Measurements from ENCODE around the gene OR8D1.

The OR8D1 gene

GRCh38 chr11:124313849-124314248, at the start of gene OR8D1:
OR8D1 (minus strand) TSS chr11:124313949; CDS start chr11:124310766, 3,183 bp downstream.
- DNase-seq, result no peak

GRCh38 chr11:124359566-124359965, 45.8 kb upstream of the OR8D1 start:
- no peak for DNase-seq

- no peak for DNase-seq
Measured at GRCh38 chr11:124346311-124346955, 32.7 kb upstream of the OR8D1 start.

- no peak for DNase-seq
Measured at GRCh38 chr11:124344346-124344745, 30.6 kb upstream of the OR8D1 start.

- DNase-seq, result no peak
Measured at GRCh38 chr11:124340142-124340447, 26.3 kb upstream of the OR8D1 start.

GRCh38 chr11:124339396-124340141, 25.8 kb upstream of the OR8D1 start:
- no peak for DNase-seq

GRCh38 chr11:124331873-124332272, 18.1 kb upstream of the OR8D1 start:
- no peak for DNase-seq

- DNase-seq, result no peak
Measured at GRCh38 chr11:124329787-124330478, 16.2 kb upstream of the OR8D1 start.

GRCh38 chr11:124327775-124328174, 14.0 kb upstream of the OR8D1 start:
- no peak for DNase-seq

GRCh38 chr11:124322356-124322755, 8.6 kb upstream of the OR8D1 start:
- DNase-seq, result no peak

- no peak for DNase-seq
Measured at GRCh38 chr11:124320097-124320496, 6.3 kb upstream of the OR8D1 start, which contains the start of gene OR8D2. OR8D2 (minus strand) TSS chr11:124320197; CDS start chr11:124320197, 0 bp downstream.

GRCh38 chr11:124315052-124315451, 1.3 kb upstream of the OR8D1 start:
- no peak for DNase-seq

GRCh38 chr11:124313131-124313530, 618 bp downstream of the OR8D1 start:
- DNase-seq, result no peak

GRCh38 chr11:124311670-124312069, 2.1 kb downstream of the OR8D1 start:
- DNase-seq, result no peak

GRCh38 chr11:124311269-124311668, 2.5 kb downstream of the OR8D1 start:
- DNase-seq, result no peak

GRCh38 chr11:124310721-124311120, 3.0 kb downstream of the OR8D1 start:
- no peak for DNase-seq

- DNase-seq, result no peak
Measured at GRCh38 chr11:124307093-124307492, 6.7 kb downstream of the OR8D1 start.

- no peak for DNase-seq
Measured at GRCh38 chr11:124302347-124303125, 11.2 kb downstream of the OR8D1 start.

- no peak for DNase-seq
Measured at GRCh38 chr11:124301548-124301947, 12.2 kb downstream of the OR8D1 start.

GRCh38 chr11:124297921-124298320, 15.8 kb downstream of the OR8D1 start:
- DNase-seq, result no peak

GRCh38 chr11:124296016-124296415, 17.7 kb downstream of the OR8D1 start:
- DNase-seq, result no peak

- no peak for DNase-seq
Measured at GRCh38 chr11:124294687-124295086, 19.1 kb downstream of the OR8D1 start.
